Ascending aorta (tissue), 2 donors: ENCODE results near the gene ABTB2. TPM values are rescaled to one million over a fixed set of nuclear protein-coding genes. Genes with fewer than 3 reads are reported as not detected.

Source experiments
- DNase-seq, 2 donors: peaks; one replicate each; pipeline ENCODE4 v3.0.0-alpha.2; 2019; ENCODE audit warnings: low spot score in 2 of 2
- H3K27ac ChIP-seq, 2 donors: fragments of 200-600 bp; sonication (generic); one replicate each; pipeline ENCODE4 v1.5.1; 2016 to 2017; ENCODE audit warnings: mild to moderate bottlenecking in 1 of 2
- H3K27me3 ChIP-seq: fragments of 200-600 bp; sonication (generic); one replicate; pipeline ENCODE4 v1.5.1; 2017
- H3K36me3 ChIP-seq, 2 donors: fragments of 200-600 bp; sonication (generic); one replicate each; pipeline ENCODE4 v1.5.1; 2016
- H3K4me1 ChIP-seq, 2 donors: fragments of 200-600 bp; sonication (generic); one replicate each; pipeline ENCODE4 v1.5.1; 2016 to 2017; ENCODE audit warnings: mild to moderate bottlenecking in 1 of 2
- H3K4me3 ChIP-seq, 2 donors: fragments of 200-600 bp; sonication (generic); one replicate each; pipeline ENCODE4 v1.5.1; 2016 to 2017; ENCODE audit warnings: mild to moderate bottlenecking in 1 of 2
- H3K9me3 ChIP-seq, 2 donors: fragments of 200-600 bp; sonication (generic); one replicate each; pipeline ENCODE4 v1.5.1; 2016
- intact Hi-C: fragments of 100-400 bp; cut with DNase I; formaldehyde crosslinking; loops from one replicate; pipeline ENCODE4 v1.15.1; 2023
- total RNA-seq: library from RNA; depleted of rRNA; stranded (reverse); fragments of >200 nt; gene quantifications from one replicate; pipeline ENCODE4 v1.1.0, GENCODE V29; 2016
- TF ChIP-seq, protein P1 (sequence below), 3 experiments: fragments of 200-600 bp in 2 of 3; fragments of 450-650 bp in 1 of 3; sonication (generic) in 2 of 3; IDR thresholded peaks; one replicate each; pipeline ENCODE4 v1.5.1; 2016 to 2019; ENCODE audit warnings: antibody characterized with exemption in 3 of 3, mild to moderate bottlenecking in 1 of 3, moderate library complexity in 1 of 3

ABTB2 gene
- total RNA-seq, 1 donor from 2014 or later = 7.9 TPM

DNA sequence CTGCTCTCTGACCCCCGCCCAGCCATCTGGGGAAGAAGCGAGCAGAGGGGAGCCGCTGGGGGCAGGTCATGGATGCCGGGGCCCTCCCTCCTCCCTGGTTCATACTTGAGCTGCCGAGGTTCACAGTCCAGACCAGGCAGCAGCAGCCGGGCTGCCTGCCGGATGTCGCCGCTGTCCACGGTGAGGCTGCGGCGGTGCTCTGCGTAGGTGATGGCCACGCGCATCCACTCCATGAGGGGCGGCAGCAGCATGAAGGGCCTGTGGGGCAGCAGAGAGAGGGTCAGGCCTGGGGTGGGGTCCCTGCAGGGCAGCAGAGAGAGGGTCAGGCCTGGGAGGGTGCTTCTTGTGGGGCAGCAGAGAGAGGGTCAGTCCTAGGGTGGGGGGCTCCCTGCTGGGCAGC is 184.8 kb downstream of the ABTB2 start:
- Histone ChIP-seq H3K4me1 (peaks cover 5 to 7% of the 10 kb centered on the region in 2 donors), H3K27ac (no peak overlapping the region), H3K36me3 (peaks cover 7 to 19% of the 10 kb centered on the region in 2 donors), H3K4me3 (no peak overlapping the region), H3K9me3 (no peaks in the 10 kb centered on the region), H3K27me3 (no peaks in the 10 kb centered on the region)
- intact Hi-C loops = loop anchor here (5.0 kb wide), 1 partner anchor 264 kb away; the partner anchor contains the start of gene CAT
- no peak for DNase-seq
- TF ChIP-seq, protein P1, sequence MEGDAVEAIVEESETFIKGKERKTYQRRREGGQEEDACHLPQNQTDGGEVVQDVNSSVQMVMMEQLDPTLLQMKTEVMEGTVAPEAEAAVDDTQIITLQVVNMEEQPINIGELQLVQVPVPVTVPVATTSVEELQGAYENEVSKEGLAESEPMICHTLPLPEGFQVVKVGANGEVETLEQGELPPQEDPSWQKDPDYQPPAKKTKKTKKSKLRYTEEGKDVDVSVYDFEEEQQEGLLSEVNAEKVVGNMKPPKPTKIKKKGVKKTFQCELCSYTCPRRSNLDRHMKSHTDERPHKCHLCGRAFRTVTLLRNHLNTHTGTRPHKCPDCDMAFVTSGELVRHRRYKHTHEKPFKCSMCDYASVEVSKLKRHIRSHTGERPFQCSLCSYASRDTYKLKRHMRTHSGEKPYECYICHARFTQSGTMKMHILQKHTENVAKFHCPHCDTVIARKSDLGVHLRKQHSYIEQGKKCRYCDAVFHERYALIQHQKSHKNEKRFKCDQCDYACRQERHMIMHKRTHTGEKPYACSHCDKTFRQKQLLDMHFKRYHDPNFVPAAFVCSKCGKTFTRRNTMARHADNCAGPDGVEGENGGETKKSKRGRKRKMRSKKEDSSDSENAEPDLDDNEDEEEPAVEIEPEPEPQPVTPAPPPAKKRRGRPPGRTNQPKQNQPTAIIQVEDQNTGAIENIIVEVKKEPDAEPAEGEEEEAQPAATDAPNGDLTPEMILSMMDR (IDR thresholded peaks at IDR 0.05) = no peak

DNA sequence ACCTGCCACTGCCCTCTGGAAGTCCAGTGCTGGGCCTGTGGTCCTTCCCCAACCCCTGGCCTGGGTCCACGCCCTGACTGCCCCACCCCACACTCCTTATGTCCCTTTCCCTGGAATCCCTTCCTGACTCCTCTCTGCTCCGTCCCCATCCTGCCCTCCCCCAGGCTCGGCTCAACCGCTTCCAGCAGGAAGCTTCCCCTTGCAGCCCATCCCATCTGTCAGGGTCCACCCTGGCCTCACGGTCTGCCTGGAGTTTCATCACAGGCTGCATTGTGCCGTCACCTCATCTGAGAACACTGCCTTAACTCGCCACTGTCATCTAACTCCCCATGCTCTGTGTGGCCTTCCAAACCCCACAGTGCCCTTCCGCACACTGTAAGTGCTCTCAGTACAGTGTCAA is 188.1 kb downstream of the ABTB2 start:
- Histone ChIP-seq H3K4me1 (peaks cover 3% of the 10 kb centered on the region in 2 donors), H3K27ac (no peak overlapping the region), H3K4me3 (no peak overlapping the region), H3K27me3 (no peaks in the 10 kb centered on the region), H3K36me3 (peaks cover 7 to 19% of the 10 kb centered on the region in 2 donors), H3K9me3 (no peaks in the 10 kb centered on the region)
- intact Hi-C loops = loop anchor here (5.0 kb wide), 1 partner anchor 268 kb away; the partner anchor contains the start of gene CAT
- TF ChIP-seq, protein P1 (IDR thresholded peaks at IDR 0.05) = no peak
- DNase-seq = no peak

DNA sequence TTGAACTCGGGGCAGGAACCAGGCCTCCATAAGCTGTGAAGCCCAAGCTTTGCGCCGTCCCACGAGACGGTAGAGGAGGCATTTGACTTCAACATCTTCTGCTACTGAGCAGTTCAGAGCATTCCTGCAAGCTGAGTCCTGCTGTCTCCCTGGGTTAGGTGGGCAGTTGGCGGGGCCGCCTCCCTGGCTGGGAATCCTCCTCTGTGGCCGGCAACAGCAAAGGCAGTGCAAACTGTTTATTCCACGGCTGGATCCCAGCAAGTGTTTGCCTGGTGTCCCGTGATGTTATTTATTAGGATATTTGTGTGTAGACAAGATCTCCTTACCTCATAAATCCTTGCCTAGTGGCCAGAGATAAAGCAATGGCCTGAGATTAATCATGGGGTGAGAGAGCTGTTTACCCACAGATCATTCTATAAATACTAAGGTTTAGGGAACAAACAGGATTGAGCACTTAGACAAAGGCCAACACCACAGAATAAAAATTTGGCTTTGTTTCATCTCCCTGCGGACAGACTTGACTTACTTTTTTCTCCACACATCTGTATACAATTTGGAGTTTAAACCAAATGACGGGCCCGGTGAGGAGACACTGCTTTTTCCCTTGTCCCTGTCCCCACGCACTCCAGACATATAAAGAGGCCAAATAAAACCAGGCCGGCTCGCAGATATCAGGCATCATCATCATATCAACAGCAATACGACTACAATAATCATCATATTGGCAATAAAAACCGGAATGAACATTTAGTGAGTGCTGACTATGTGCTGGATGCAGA is 189.0 kb downstream of the ABTB2 start:
- peaks cover 7 to 22% of the 10 kb centered on the region in 2 donors for H3K36me3 ChIP-seq
- no peak overlapping the region for H3K4me3 ChIP-seq
- TF ChIP-seq, protein P1 (IDR thresholded peaks at IDR 0.05) = no peak
- H3K4me1 ChIP-seq = no peaks in the 10 kb centered on the region
- intact Hi-C loops = no loop called here
- no peak overlapping the region for H3K27ac ChIP-seq
- no peak for DNase-seq
- H3K9me3 ChIP-seq = no peaks in the 10 kb centered on the region
- H3K27me3 ChIP-seq = no peaks in the 10 kb centered on the region

DNA sequence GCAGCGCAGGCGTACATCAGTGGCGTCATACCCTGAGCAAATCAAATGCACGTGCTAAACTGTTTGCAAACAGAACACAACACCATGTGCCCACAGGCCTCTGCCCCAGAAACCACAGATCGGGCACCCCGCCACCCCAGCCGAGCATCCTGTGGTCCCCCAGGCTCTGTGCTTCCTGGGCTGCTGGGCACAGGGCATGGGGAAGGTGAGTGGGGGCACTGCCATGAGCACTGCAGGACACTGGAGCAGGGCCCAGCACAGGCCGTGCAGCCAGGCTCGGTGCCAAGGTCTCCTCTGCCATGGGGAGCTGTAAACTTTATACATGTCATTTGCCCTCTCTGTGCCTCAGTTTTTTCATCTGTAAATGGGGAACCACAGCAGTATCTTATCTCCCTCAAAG is 189.8 kb downstream of the ABTB2 start:
- H3K36me3 ChIP-seq = peaks cover 8 to 30% of the 10 kb centered on the region in 2 donors
- TF ChIP-seq, protein P1 (IDR thresholded peaks at IDR 0.05) = no peak
- H3K4me3 ChIP-seq = no peak overlapping the region
- H3K27me3 ChIP-seq = no peaks in the 10 kb centered on the region
- DNase-seq = no peak
- intact Hi-C loops = no loop called here
- H3K4me1 ChIP-seq = no peaks in the 10 kb centered on the region
- no peaks in the 10 kb centered on the region for H3K9me3 ChIP-seq
- no peak overlapping the region for H3K27ac ChIP-seq

DNA sequence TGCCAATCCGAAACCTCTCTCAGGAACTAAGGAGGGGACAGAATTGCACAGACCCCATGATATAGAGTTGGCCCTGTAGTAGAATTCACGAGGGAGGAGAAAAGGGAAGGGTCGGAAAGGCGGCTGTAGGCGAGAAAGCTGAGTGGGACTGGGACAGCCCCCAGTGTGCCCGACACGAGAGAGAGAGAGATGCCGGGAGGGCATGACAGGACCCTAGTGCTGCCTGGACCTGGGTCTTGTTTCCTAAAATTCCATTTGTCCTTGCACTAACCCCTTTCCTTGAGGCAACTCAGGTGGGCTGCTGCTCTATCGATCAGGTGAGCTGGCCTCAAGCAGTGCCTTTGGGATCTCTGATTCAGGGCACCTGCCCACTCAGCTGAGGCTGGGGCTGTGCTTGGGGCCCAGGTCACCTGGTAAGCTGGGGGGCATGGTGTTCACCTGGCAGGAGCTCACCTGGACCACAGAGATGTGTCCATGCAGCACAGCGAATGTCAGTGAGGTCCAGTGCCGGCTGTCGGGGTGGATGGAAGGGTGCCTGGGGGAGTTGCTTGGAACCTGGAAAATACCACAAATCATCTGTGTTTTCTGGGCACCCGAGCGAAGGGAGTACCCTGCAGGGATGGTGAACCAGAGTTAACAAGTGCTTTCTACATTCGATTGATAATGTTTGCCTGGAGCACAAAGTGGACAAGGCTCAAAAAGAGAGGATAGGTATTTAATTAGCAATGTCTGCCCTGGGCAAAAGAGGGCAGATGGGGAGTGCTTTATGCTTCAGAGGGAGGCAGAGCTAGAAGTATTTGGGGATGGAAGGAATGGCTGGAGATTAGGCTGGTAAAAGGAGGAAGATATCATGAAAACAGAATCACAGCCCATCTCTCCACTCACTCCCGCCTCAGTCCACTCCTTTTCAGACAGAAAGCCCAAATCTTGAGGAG is 190.7 kb downstream of the ABTB2 start:
- intact Hi-C loops = no loop called here
- no peak overlapping the region for H3K27ac ChIP-seq
- H3K4me1 ChIP-seq = no peaks in the 10 kb centered on the region
- H3K36me3 ChIP-seq = peaks cover 15 to 36% of the 10 kb centered on the region in 2 donors
- H3K4me3 ChIP-seq = no peak overlapping the region
- TF ChIP-seq, protein P1 (IDR thresholded peaks at IDR 0.05) = no peak
- no peaks in the 10 kb centered on the region for H3K9me3 ChIP-seq
- H3K27me3 ChIP-seq = no peaks in the 10 kb centered on the region
- no peak for DNase-seq
